ENCODE measurements around the gene PFKP. TPM values are rescaled to one million over a fixed set of nuclear protein-coding genes. Genes with fewer than 3 reads are reported as not detected.

Gene PFKP
- total RNA-seq, 4 donors from 2014 or later: 22.9 to 74.5 (median 43.8) TPM

DNA sequence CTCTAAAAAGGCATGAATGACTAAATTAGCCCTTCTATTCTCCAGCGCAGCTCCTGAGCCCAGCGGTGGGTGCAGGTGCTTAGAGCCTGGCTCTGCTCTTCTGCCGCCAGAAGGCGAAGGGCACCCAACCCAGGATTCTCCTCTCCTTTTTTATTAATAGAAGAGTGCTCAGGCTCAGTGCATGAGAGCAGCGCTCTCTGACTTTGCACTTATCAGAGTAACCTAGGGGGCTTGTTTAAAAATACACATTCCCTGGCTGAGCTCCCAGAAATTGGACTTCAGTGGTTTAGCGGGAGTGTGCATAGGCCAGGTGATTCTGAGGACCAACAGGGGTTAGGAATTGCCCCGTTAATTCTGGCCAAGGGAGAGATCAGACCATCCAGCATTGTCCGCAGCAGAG lies 1.7 kb upstream of the PFKP start:
- TF ChIP-seq, protein P1, sequence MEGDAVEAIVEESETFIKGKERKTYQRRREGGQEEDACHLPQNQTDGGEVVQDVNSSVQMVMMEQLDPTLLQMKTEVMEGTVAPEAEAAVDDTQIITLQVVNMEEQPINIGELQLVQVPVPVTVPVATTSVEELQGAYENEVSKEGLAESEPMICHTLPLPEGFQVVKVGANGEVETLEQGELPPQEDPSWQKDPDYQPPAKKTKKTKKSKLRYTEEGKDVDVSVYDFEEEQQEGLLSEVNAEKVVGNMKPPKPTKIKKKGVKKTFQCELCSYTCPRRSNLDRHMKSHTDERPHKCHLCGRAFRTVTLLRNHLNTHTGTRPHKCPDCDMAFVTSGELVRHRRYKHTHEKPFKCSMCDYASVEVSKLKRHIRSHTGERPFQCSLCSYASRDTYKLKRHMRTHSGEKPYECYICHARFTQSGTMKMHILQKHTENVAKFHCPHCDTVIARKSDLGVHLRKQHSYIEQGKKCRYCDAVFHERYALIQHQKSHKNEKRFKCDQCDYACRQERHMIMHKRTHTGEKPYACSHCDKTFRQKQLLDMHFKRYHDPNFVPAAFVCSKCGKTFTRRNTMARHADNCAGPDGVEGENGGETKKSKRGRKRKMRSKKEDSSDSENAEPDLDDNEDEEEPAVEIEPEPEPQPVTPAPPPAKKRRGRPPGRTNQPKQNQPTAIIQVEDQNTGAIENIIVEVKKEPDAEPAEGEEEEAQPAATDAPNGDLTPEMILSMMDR (IDR thresholded peaks at IDR 0.05): no peak
- TF ChIP-seq POLR2A (IDR thresholded peaks at IDR 0.05): no peak
- H3K4me3 ChIP-seq: no peak overlapping the region
- intact Hi-C loops (cut with DNase I; ENCODE audit: low total_unique reads): no loop called here

DNA sequence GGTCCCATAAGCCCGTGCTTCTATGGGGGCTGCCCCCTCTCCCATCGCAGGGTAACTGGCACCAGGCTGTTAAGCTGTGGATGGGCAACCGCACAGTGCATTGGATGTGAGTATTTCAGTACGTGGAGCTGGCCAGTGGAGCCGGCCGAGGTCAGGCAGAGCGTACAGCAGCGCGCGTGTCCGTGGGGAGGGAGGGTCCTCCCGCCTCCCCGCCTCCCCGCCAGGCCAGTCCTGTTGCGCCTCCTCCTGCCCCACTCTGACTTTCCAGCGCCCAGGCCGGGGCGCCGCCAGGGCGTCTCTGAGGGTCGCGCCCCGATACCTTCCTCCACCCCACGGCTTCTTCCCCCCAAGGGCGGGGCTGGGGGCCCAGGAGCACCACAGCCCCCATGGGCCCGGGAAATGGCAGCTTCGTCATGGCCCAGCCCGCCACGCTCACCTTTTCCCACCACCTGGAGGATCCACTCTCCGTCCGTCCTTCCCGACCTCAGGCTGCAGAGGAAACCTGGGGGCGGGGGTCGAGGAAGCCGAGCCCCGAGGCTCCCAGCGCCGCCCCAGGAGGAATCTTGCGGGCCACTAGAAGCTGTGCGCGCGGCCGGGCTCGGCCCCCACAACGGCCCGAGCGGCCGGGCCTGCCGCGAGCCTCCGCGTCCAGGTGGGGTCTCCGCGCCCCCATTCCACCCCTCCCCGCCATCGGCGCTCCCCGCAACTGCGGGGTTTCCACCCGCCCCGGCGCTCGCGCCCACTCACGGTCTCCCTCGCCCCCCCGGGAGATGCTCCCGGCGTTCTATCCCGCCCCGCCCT lies 831 bp upstream of the PFKP start:
- peak in 1 of 2 donors; percentile 32 for DNase-seq
- peak overlapping the region; percentile 55 to 65 for H3K4me3 ChIP-seq
- TF ChIP-seq, protein P1 (IDR thresholded peaks at IDR 0.05): peak in 1 of 4 experiments; percentile 20
- TF ChIP-seq POLR2A (IDR thresholded peaks at IDR 0.05): no peak
- peaks cover 0 to 6% of the 10 kb centered on the region in 2 donors for H3K4me1 ChIP-seq
- intact Hi-C loops (cut with DNase I; ENCODE audit: low total_unique reads): no loop called here
- H3K9me3 ChIP-seq: no peaks in the 10 kb centered on the region
- H3K36me3 ChIP-seq: no peaks in the 10 kb centered on the region
- no peaks in the 10 kb centered on the region for H3K27me3 ChIP-seq
- H3K27ac ChIP-seq: peak overlapping the region; percentile 33 to 75

More for the DNA sequence above, 1.7 kb upstream of the PFKP start:
- no peak for DNase-seq
- H3K36me3 ChIP-seq: no peaks in the 10 kb centered on the region
- peaks cover 0 to 6% of the 10 kb centered on the region in 2 donors for H3K4me1 ChIP-seq
- no peaks in the 10 kb centered on the region for H3K9me3 ChIP-seq
- no peaks in the 10 kb centered on the region for H3K27me3 ChIP-seq
- H3K27ac ChIP-seq: no peak overlapping the region

DNA sequence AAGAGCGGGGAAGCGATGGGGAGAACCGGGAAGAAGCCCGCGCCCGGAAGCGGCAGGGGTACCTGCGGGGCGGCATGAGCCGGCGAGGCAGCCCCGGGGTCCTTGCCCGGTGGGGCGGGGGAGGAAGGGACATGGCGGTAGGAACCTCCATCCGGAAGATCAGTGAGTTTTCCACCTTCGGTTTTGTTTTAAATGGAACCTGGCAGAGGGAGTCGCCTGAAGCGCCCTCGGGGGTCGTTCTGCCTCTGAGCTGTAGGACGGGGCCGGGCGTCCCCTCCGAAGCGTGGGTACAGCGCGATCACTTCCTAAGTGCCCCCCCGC lies 471 bp downstream of the PFKP start:
- Histone ChIP-seq H3K9me3 (no peaks in the 10 kb centered on the region), H3K4me3 (peak overlapping the region; percentile 55 to 65), H3K36me3 (no peaks in the 10 kb centered on the region), H3K27ac (peak overlapping the region; percentile 70 to 75), H3K27me3 (no peaks in the 10 kb centered on the region), H3K4me1 (peaks cover 0 to 6% of the 10 kb centered on the region in 2 donors)
- no peak for TF ChIP-seq POLR2A (IDR thresholded peaks at IDR 0.05)
- TF ChIP-seq, protein P1 (IDR thresholded peaks at IDR 0.05): no peak
- no peak for DNase-seq
- intact Hi-C loops (cut with DNase I; ENCODE audit: low total_unique reads): no loop called here

DNA sequence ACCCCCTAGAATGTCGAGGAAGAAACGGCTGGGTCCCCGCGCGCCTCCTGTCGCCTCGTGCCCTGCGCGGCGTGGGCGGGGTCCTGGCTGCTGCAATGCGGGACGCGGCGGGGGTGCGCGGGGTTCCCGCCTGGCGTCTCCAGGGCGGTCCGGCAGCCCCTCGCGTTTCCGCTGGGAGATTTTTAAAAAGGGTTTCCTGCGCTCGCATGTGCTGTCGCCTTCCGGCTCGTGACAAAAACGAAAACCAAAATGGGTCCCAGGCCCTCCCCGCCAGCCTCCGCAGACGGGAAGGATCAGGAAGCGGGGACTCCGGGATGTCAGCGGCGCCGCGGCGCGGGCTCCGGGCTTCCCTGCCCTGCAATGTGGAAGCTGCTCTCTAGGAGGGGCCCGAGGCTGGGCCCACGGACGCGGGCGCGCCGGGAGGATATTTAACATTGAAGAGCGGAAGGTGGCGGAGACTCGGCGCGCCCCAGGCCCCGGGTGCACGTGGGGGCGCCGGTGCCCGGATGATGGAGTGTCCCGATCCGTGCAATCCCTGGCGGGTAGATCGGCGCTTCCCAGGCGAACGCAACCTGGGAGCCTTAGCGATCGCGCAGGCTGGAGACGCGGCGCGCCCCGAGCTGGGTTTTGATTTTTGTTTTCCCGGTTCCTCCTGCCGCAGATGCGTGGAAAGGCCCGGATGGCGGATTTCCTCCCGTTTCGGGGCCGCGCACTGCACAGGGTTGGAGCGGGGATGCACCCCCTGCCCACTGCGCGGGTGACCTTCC lies 1.0 kb downstream of the PFKP start:
- H3K36me3 ChIP-seq: no peaks in the 10 kb centered on the region
- peak overlapping the region; percentile 55 to 65 for H3K4me3 ChIP-seq
- peaks cover 0 to 6% of the 10 kb centered on the region in 2 donors for H3K4me1 ChIP-seq
- intact Hi-C loops (cut with DNase I; ENCODE audit: low total_unique reads): no loop called here
- peak overlapping the region; percentile 70 to 75 for H3K27ac ChIP-seq
- TF ChIP-seq POLR2A (IDR thresholded peaks at IDR 0.05): no peak
- TF ChIP-seq, protein P1 (IDR thresholded peaks at IDR 0.05): peak; percentile 30 to 54 (median 40)
- peak; percentile 65 to 67 for DNase-seq
- H3K27me3 ChIP-seq: no peaks in the 10 kb centered on the region
- H3K9me3 ChIP-seq: no peaks in the 10 kb centered on the region
